Chondrocyte (in vitro differentiated cells): ENCODE data around the gene PRPF19. TPM values are rescaled to one million over a fixed set of nuclear protein-coding genes. Genes with fewer than 3 reads are reported as not detected.

Experiments
- DNase-seq: peaks from one replicate; pipeline ENCODE4 v3.0.0; 2021; ENCODE audit warnings: mixed read lengths, low spot score
- H3K27ac Mint-ChIP-seq: one replicate; pipeline ENCODE4 v1.8.0; 2021; ENCODE audit warnings: mild to moderate bottlenecking, moderate library complexity, mixed read lengths; ENCODE audit not compliant: unreplicated experiment
- H3K27me3 Mint-ChIP-seq: 2 replicates; pipeline ENCODE4 v1.8.0; 2021; ENCODE audit warnings: low read depth, mixed read lengths
- H3K36me3 Mint-ChIP-seq: 2 replicates; pipeline ENCODE4 v1.8.0; 2021; ENCODE audit warnings: low read depth, mixed read lengths
- H3K4me1 Mint-ChIP-seq: 2 replicates; pipeline ENCODE4 v1.8.0; 2021; ENCODE audit warnings: low read depth, mild to moderate bottlenecking, mixed read lengths
- H3K4me3 Mint-ChIP-seq: one replicate; pipeline ENCODE4 v1.8.0; 2021; ENCODE audit warnings: mild to moderate bottlenecking, moderate library complexity, mixed read lengths; ENCODE audit not compliant: unreplicated experiment
- H3K9me3 Mint-ChIP-seq: 2 replicates; pipeline ENCODE4 v1.8.0; 2021; ENCODE audit warnings: low read depth, mixed read lengths
- CTCF ChIP-seq: fragments of 200-600 bp; sonication (generic); IDR thresholded peaks from 2 replicates; pipeline ENCODE4 v1.5.0; 2021; ENCODE audit warnings: antibody characterized with exemption, mild to moderate bottlenecking, moderate library complexity
- total RNA-seq: library from RNA; stranded (reverse); gene quantifications from 3 replicates; pipeline ENCODE4 v1.2.1, GENCODE V29; 2021

PRPF19 gene
- total RNA-seq, 1 donor from 2014 or later, result 51.3 TPM

- DNase-seq, result peak; percentile 52
- peaks cover 25% of the 10 kb centered on the region for H3K4me1 Mint-ChIP-seq
- TF ChIP-seq CTCF, result no peak
- no peaks in the 10 kb centered on the region for H3K36me3 Mint-ChIP-seq
- no peak overlapping the region for H3K4me3 Mint-ChIP-seq
- no peaks in the 10 kb centered on the region for H3K9me3 Mint-ChIP-seq
- H3K27me3 Mint-ChIP-seq, result peaks cover 2% of the 10 kb centered on the region
- H3K27ac Mint-ChIP-seq, result no peak overlapping the region
These were observed 34.0 kb downstream of the PRPF19 start for GRCh38 chr11:60872124-60872960.

- no peaks in the 10 kb centered on the region for H3K36me3 Mint-ChIP-seq
- peaks cover 30% of the 10 kb centered on the region for H3K4me1 Mint-ChIP-seq
- H3K27me3 Mint-ChIP-seq, result peaks cover 2% of the 10 kb centered on the region
- peak; percentile 56 for DNase-seq
- TF ChIP-seq CTCF, result peak; percentile 47
- no peak overlapping the region for H3K27ac Mint-ChIP-seq
- no peaks in the 10 kb centered on the region for H3K9me3 Mint-ChIP-seq
- no peak overlapping the region for H3K4me3 Mint-ChIP-seq
These were observed 34.9 kb downstream of the PRPF19 start for GRCh38 chr11:60871378-60872061.

- peaks cover 2% of the 10 kb centered on the region for H3K27me3 Mint-ChIP-seq
- peak overlapping the region; percentile 32 for H3K27ac Mint-ChIP-seq
- peaks cover 30% of the 10 kb centered on the region for H3K4me1 Mint-ChIP-seq
- no peak for TF ChIP-seq CTCF
- no peaks in the 10 kb centered on the region for H3K9me3 Mint-ChIP-seq
- H3K36me3 Mint-ChIP-seq, result no peaks in the 10 kb centered on the region
- DNase-seq, result peak; percentile 69
- no peak overlapping the region for H3K4me3 Mint-ChIP-seq
These were observed 35.5 kb downstream of the PRPF19 start for GRCh38 chr11:60870733-60871377.

GRCh38 chr11:60870276-60870675, 36.1 kb downstream of the PRPF19 start:
- no peak overlapping the region for H3K4me3 Mint-ChIP-seq

More at GRCh38 chr11:60870276-60870675, 36.1 kb downstream of the PRPF19 start:
- peak overlapping the region; percentile 17 for H3K27ac Mint-ChIP-seq
- H3K9me3 Mint-ChIP-seq, result no peaks in the 10 kb centered on the region
- H3K27me3 Mint-ChIP-seq, result peaks cover 2% of the 10 kb centered on the region
- H3K4me1 Mint-ChIP-seq, result peaks cover 30% of the 10 kb centered on the region
- H3K36me3 Mint-ChIP-seq, result no peaks in the 10 kb centered on the region
- peak; percentile 22 for DNase-seq
- no peak for TF ChIP-seq CTCF
